HUDEP-2 (cell line): ENCODE measurements around the gene MAPK13.
A peak's percentile ranks its signal among the peaks of the same experiment; 100 is the strongest.

Experiments
- DNase-seq, 76 experiments: peaks; one replicate each; lab custom pipeline; 2025; ENCODE audit not compliant: unreplicated experiment in 76 of 76; lab: John Stamatoyannopoulos, UW

Gene MAPK13

GRCh38 chr6:36129941-36130666 is at the start of gene MAPK13:
Gene MAPK13 (plus strand): TSS chr6:36130513. CDS start chr6:36130583, 70 bp downstream.
- no peak for DNase-seq

DNA sequence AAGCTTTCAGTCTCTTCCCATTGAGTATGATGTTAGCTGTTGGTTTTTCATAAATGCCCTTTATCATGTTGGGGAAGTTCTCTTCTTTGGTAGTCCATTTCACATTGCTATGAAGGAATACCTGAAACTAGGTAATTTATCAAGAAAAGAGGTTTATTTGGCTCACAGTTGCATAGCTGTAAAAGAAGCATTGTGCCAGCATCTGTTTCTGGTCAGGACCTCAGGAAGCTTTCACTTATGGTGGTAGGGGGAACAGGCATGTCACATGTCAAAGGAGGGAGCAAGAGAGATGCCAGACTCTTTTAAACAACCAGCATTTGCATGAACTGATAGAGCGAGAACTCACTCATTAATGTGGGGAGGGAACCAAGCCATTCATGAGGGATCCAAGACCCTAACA is 48.0 kb upstream of the MAPK13 start:
- no peak for DNase-seq

GRCh38 chr6:36083446-36083845 is 46.9 kb upstream of the MAPK13 start:
- DNase-seq: no peak

- DNase-seq: peak in 1 of 76 experiments; percentile 14
Observed at GRCh38 chr6:36088204-36088603, 42.1 kb upstream of the MAPK13 start.

DNA sequence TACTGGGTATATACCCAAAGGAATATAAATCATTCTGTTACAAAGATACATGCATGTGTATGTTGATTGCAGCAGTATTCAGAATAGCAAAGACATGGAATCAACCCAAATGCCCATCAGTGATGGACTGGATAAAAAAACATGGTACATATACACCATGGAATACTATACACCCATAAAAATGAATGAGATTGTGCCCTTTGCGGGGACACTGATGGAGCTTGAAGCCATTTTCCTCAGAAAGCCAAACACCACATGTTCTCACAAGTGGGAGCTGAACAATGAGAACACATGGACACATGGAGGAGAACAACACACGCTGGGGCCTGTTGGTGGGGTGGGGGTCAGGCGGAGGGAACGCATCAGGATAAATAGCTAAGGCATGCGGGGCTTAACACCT is 41.3 kb upstream of the MAPK13 start:
- no peak for DNase-seq

DNA sequence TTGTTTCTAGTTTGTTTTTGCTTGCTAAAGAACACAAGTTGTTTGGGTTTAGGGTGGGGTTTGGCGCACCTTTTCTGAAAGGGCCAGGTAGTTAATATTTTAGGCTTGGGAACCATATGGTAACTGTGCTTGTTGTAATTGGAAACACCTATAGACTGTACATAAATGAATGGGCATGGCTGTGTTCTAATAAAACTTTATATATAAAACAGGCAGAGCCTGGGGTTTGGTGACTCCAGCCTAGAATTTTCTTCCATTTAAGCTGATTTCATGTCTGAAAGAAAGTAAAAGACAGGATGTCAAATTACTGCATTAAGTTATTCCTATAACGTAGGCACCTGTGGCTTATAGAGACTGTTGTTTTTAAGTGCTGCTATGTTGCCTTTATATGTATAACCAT is 36.1 kb upstream of the MAPK13 start:
- no peak for DNase-seq

GRCh38 chr6:36094753-36095496 is 35.4 kb upstream of the MAPK13 start:
- peak in 72 of 76 experiments; percentile 17 to 87 (median 72) for DNase-seq

- DNase-seq: no peak
Observed at GRCh38 chr6:36095497-36096391, 34.6 kb upstream of the MAPK13 start.

DNA sequence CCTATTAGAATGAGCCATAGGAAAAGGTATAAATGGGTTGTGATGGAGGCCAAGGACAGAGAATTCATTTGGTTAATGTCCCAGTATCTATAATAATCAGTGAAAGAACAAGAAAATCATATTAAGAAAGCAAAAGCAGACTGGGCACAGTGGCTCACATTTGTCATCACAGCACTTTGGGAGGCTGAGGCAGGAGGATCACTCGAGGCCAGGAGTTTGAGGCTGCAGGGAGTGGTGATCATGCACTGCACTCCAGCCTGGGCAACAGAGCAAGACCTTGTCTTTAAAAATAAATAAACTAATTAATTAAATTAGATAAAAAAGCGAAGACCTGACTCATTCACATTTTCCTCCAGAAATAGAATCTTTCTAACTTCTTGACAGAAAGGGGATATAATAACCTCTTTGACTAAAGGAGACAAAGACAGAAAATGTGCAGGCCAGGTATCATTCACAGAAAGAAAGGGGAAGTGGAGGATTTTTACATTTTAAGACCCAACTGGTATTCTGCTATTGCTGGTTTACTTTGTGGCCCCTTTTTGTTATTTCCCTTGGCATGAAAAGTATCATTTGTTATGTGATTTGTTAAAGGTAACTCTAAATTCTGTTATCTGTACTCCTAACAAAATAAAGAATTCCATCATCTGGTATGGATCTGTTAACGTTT is 31.9 kb upstream of the MAPK13 start:
- DNase-seq: no peak

- DNase-seq: peak in 41 of 76 experiments; percentile 14 to 79 (median 60)
Observed at GRCh38 chr6:36098920-36099647, 31.2 kb upstream of the MAPK13 start.

DNA sequence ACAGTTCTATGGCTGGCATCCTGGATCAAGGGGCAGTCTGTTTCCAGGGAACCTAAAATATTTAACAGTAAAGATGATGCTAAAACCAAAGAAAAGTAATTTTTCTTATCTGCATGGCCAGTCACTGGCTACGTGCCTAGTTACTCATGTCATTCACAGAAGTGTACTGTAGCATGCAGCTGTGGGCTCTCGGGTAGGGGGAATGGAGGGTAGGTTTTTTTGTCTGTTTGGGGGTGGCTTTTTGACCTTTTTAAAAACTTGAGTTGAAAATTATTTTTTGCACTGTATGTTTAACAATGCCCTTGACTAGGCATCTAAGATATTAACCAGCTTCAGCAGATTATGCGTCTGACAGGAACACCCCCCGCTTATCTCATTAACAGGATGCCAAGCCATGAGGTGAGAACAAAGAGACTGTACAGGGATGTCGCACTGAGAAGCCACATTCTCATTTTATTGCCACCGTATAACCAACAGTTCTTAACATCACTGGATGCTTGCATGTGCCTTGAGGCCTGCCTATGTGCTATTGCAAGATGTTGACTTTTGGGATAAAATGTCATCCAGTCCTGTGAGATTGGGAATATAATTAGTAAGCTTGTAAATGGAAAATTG is 30.3 kb upstream of the MAPK13 start:
- DNase-seq: peak in 68 of 76 experiments; percentile 29 to 85 (median 69)

GRCh38 chr6:36101691-36102090 is 28.6 kb upstream of the MAPK13 start:
- DNase-seq: no peak

DNA sequence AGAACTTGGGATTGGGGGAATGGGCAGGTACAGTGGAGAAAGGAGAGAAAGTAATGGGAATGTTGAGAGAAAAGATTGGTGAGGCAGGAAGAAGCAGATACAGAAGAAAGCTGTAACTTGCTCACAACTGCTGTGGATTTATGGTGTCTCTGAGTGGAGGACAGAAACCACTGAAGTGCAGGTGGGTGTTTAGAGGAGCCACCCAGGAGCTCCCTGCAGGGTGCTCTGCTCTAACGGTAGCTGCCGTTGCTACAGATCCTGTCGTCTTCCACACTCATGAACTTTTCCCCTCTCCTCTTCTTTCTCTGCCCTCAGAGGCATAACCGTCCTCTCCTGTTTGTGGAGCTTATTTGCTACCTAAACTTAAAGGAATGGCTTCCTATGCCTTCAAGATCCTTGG is 27.5 kb upstream of the MAPK13 start:
- DNase-seq: no peak

DNA sequence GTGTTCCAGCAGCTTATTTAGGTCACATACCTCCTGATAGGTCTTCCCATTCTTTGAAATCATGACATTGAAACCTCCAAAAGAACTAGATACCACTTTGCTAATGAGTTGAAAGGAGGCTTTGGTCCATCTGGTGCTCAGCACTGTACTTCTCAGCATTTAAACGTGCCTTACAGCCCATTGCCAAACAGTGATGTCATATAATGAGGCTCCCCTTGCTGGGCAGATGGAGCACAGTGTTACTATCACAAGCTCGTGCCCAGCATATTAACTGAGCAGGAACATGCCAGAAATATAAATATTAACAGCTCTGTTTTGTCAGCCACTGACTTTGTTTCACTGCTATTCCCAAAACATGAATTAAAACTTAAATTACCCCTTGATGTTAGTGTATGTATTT is 25.5 kb upstream of the MAPK13 start:
- no peak for DNase-seq

DNA sequence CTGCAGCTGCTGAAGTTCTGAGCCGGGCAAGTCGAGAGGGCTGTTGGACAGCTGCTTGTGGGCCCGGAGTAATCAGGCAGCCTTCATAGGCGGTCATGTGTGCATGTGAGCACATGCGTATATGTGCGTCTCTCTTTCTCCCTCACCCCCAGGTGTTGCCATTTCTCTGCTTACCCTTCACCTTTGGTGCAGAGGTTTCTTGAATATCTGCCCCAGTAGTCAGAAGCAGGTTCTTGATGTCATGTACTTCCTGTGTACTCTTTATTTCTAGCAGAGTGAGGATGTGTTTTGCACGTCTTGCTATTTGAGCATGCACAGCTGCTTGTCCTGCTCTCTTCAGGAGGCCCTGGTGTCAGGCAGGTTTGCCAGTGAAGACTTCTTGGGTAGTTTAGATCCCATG is 21.2 kb upstream of the MAPK13 start:
- DNase-seq: no peak

- no peak for DNase-seq
Observed at GRCh38 chr6:36110050-36110449, 20.3 kb upstream of the MAPK13 start.

DNA sequence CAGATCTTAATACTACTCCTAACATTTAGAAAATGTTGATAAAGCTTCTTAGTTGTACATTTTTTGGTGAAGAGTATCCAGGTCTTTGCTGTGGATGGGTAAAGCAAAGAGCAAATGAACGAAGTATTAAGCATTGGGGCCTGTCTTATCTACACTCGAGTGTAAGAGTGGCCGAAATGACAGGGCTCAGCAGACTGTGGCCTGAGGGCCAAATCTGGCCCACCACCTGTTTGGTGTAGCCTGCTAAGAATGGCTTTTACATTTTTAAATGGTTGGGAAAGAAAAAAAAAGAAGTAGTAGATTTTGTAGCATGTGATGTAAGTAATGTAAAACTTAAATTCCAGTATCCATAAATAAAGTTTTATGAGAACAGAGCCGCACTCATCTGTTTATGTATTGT is 19.4 kb upstream of the MAPK13 start:
- peak in 1 of 76 experiments; percentile 26 for DNase-seq

- DNase-seq: no peak
Observed at GRCh38 chr6:36111526-36111925, 18.8 kb upstream of the MAPK13 start.

- no peak for DNase-seq
Observed at GRCh38 chr6:36113049-36113448, 17.3 kb upstream of the MAPK13 start.
